Skeletal muscle tissue (tissue), 4 donors: Measurements from ENCODE around the gene SEMG2. TPM values are rescaled to one million over a fixed set of nuclear protein-coding genes. Genes with fewer than 3 reads are reported as not detected.

ENCODE experiments used
- H3K27ac ChIP-seq: one replicate; pipeline ENCODE4 v1.7.0; 2013; ENCODE audit warnings: mild to moderate bottlenecking, low read depth, low read length, inconsistent platforms
- H3K27me3 ChIP-seq, 3 donors: one replicate each; pipeline ENCODE4 v1.7.0; 2013; ENCODE audit warnings: low read length in 3 of 3; ENCODE audit not compliant: control insufficient read depth in 3 of 3, insufficient read depth in 3 of 3
- H3K36me3 ChIP-seq, 3 donors: one replicate each; pipeline ENCODE4 v1.7.0; 2013; ENCODE audit warnings: low read length in 3 of 3; ENCODE audit not compliant: control insufficient read depth in 3 of 3, insufficient read depth in 3 of 3
- H3K4me1 ChIP-seq, 3 donors: one replicate each; pipeline ENCODE4 v1.7.0; 2013; ENCODE audit warnings: low read length in 3 of 3, mild to moderate bottlenecking in 3 of 3; ENCODE audit not compliant: control insufficient read depth in 3 of 3, insufficient read depth in 3 of 3
- H3K4me3 ChIP-seq, 3 donors: one replicate each; pipeline ENCODE4 v1.7.0; 2013; ENCODE audit warnings: low read length in 3 of 3
- H3K9ac ChIP-seq, 3 donors: one replicate each; pipeline ENCODE4 v1.7.0; 2013; ENCODE audit warnings: low read length in 3 of 3, mild to moderate bottlenecking in 3 of 3, moderate library complexity in 2 of 3, low read depth in 1 of 3
- H3K9me3 ChIP-seq, 3 donors: one replicate each; pipeline ENCODE4 v1.7.0; 2013; ENCODE audit warnings: low read length in 3 of 3; ENCODE audit not compliant: control insufficient read depth in 3 of 3
- total RNA-seq: library from RNA; depleted of rRNA; stranded (reverse); fragments of >200 nt; gene quantifications from one replicate; pipeline ENCODE4 v1.2.3, GENCODE V29; 2014
- donor health status: Osteomylitis.

SEMG2 gene
- total RNA-seq, 1 donor from 2014 or later = not detected

- Histone ChIP-seq H3K27me3 (peaks cover 4 to 21% (median 14%) of the 10 kb centered on the region in 3 donors), H3K36me3 (no peaks in the 10 kb centered on the region), H3K9me3 (peaks cover 0 to 2% (median 0%) of the 10 kb centered on the region in 3 donors), H3K4me3 (no peak overlapping the region), H3K4me1 (no peaks in the 10 kb centered on the region), H3K9ac (no peak overlapping the region), H3K27ac (no peak overlapping the region)
Observed at GRCh38 chr20:45226287-45226686, 5.1 kb downstream of the SEMG2 start.

- no peak overlapping the region for H3K4me3 ChIP-seq
- H3K36me3 ChIP-seq = no peaks in the 10 kb centered on the region
- H3K9me3 ChIP-seq = peaks cover 0 to 2% (median 0%) of the 10 kb centered on the region in 3 donors
- no peaks in the 10 kb centered on the region for H3K4me1 ChIP-seq
- no peak overlapping the region for H3K9ac ChIP-seq
- no peak overlapping the region for H3K27ac ChIP-seq
- H3K27me3 ChIP-seq = peaks cover 2 to 17% (median 12%) of the 10 kb centered on the region in 3 donors
Observed at GRCh38 chr20:45229264-45230056, 8.3 kb downstream of the SEMG2 start.

- Histone ChIP-seq H3K9me3 (peaks cover 0 to 5% (median 4%) of the 10 kb centered on the region in 3 donors), H3K9ac (no peak overlapping the region), H3K4me1 (no peaks in the 10 kb centered on the region), H3K4me3 (no peak overlapping the region), H3K36me3 (no peaks in the 10 kb centered on the region), H3K27me3 (peaks cover 2 to 20% (median 12%) of the 10 kb centered on the region in 3 donors), H3K27ac (no peak overlapping the region)
Observed at GRCh38 chr20:45230631-45231030, 9.5 kb downstream of the SEMG2 start.

GRCh38 chr20:45235995-45236394 is 14.8 kb downstream of the SEMG2 start:
- Histone ChIP-seq H3K27me3 (peaks cover 0 to 14% (median 11%) of the 10 kb centered on the region in 3 donors), H3K36me3 (no peaks in the 10 kb centered on the region), H3K4me3 (no peak overlapping the region), H3K4me1 (no peaks in the 10 kb centered on the region), H3K27ac (no peak overlapping the region), H3K9me3 (peaks cover 0 to 5% (median 4%) of the 10 kb centered on the region in 3 donors), H3K9ac (no peak overlapping the region)

- H3K9ac ChIP-seq = no peak overlapping the region
- H3K27me3 ChIP-seq = peaks cover 0 to 14% (median 8%) of the 10 kb centered on the region in 3 donors
- no peaks in the 10 kb centered on the region for H3K36me3 ChIP-seq
- no peak overlapping the region for H3K4me3 ChIP-seq
- peaks cover 0 to 5% (median 4%) of the 10 kb centered on the region in 3 donors for H3K9me3 ChIP-seq
- no peak overlapping the region for H3K27ac ChIP-seq
- no peaks in the 10 kb centered on the region for H3K4me1 ChIP-seq
Observed at GRCh38 chr20:45238139-45238538, 17.0 kb downstream of the SEMG2 start.

GRCh38 chr20:45246109-45246508 is 24.9 kb downstream of the SEMG2 start:
- no peak overlapping the region for H3K4me3 ChIP-seq
- H3K4me1 ChIP-seq = no peaks in the 10 kb centered on the region
- no peak overlapping the region for H3K9ac ChIP-seq
- H3K27me3 ChIP-seq = no peaks in the 10 kb centered on the region
- no peak overlapping the region for H3K27ac ChIP-seq
- no peaks in the 10 kb centered on the region for H3K36me3 ChIP-seq
- H3K9me3 ChIP-seq = no peaks in the 10 kb centered on the region

GRCh38 chr20:45247865-45248264 is 26.7 kb downstream of the SEMG2 start:
- no peaks in the 10 kb centered on the region for H3K27me3 ChIP-seq

GRCh38 chr20:45248609-45249008 is 27.4 kb downstream of the SEMG2 start:
- H3K27me3 ChIP-seq = no peaks in the 10 kb centered on the region
- no peaks in the 10 kb centered on the region for H3K36me3 ChIP-seq
- no peaks in the 10 kb centered on the region for H3K9me3 ChIP-seq
- H3K27ac ChIP-seq = no peak overlapping the region
- peaks cover 4 to 8% (median 5%) of the 10 kb centered on the region in 3 donors for H3K4me1 ChIP-seq
- no peak overlapping the region for H3K4me3 ChIP-seq
- no peak overlapping the region for H3K9ac ChIP-seq

More at GRCh38 chr20:45247865-45248264, 26.7 kb downstream of the SEMG2 start:
- H3K4me1 ChIP-seq = peaks cover 0 to 3% (median 0%) of the 10 kb centered on the region in 3 donors
- H3K36me3 ChIP-seq = no peaks in the 10 kb centered on the region
- no peak overlapping the region for H3K9ac ChIP-seq
- no peaks in the 10 kb centered on the region for H3K9me3 ChIP-seq
- no peak overlapping the region for H3K4me3 ChIP-seq
- H3K27ac ChIP-seq = no peak overlapping the region

GRCh38 chr20:45251884-45252560 is 30.8 kb downstream of the SEMG2 start:
- H3K27ac ChIP-seq = no peak overlapping the region
- H3K4me1 ChIP-seq = peaks cover 15 to 27% (median 20%) of the 10 kb centered on the region in 3 donors
- no peak overlapping the region for H3K4me3 ChIP-seq
- H3K36me3 ChIP-seq = no peaks in the 10 kb centered on the region
- H3K27me3 ChIP-seq = peaks cover 0 to 2% (median 0%) of the 10 kb centered on the region in 3 donors
- no peak overlapping the region for H3K9ac ChIP-seq
- H3K9me3 ChIP-seq = no peaks in the 10 kb centered on the region

- no peak overlapping the region for H3K9ac ChIP-seq
- no peaks in the 10 kb centered on the region for H3K36me3 ChIP-seq
- H3K4me1 ChIP-seq = peaks cover 15 to 27% (median 20%) of the 10 kb centered on the region in 3 donors
- H3K9me3 ChIP-seq = no peaks in the 10 kb centered on the region
- H3K27ac ChIP-seq = no peak overlapping the region
- H3K27me3 ChIP-seq = peaks cover 0 to 4% (median 0%) of the 10 kb centered on the region in 3 donors
- H3K4me3 ChIP-seq = peak overlapping the region in 1 of 3 donors; percentile 13
Observed at GRCh38 chr20:45253261-45253660, 32.1 kb downstream of the SEMG2 start.
